Neutrophil (primary cell): Measurements from ENCODE around the gene ITPRID2.
A peak's percentile ranks its signal among the peaks of the same experiment; 100 is the strongest.

Experiments
- H3K27ac ChIP-seq: fragments of 200-600 bp; sonication (generic); 2 replicates; pipeline ENCODE4 v1.5.1; 2016; ENCODE audit warnings: mild to moderate bottlenecking, moderate library complexity
- H3K27me3 ChIP-seq: fragments of 200-600 bp; sonication (generic); 2 replicates; pipeline ENCODE4 v1.6.0; 2016; ENCODE audit warnings: mild to moderate bottlenecking
- H3K36me3 ChIP-seq: fragments of 200-600 bp; sonication (generic); 2 replicates; pipeline ENCODE4 v1.5.1; 2017
- H3K4me1 ChIP-seq, 2 experiments: fragments of 200-600 bp in 1 of 2; sonication (generic) in 1 of 2; 1 replicate in 1 of 2; 2 replicates in 1 of 2; pipeline versions ENCODE4 v1.5.1 to v1.6.1; 2013 to 2016; ENCODE audit warnings: low read depth in 1 of 2, low read length in 1 of 2, mild to moderate bottlenecking in 1 of 2, moderate library complexity in 1 of 2; ENCODE audit not compliant: control insufficient read depth in 1 of 2, insufficient read depth in 1 of 2
- H3K4me3 ChIP-seq, 2 experiments: fragments of 200-600 bp in 1 of 2; sonication (generic) in 1 of 2; 1 replicate in 1 of 2; 2 replicates in 1 of 2; pipeline ENCODE4 v1.5.1; 2013 to 2016; ENCODE audit warnings: low read depth in 1 of 2, low read length in 1 of 2, mild to moderate bottlenecking in 1 of 2, moderate library complexity in 1 of 2
- H3K9me3 ChIP-seq: fragments of 200-600 bp; sonication (generic); 2 replicates; pipeline ENCODE4 v1.5.1; 2016
- CTCF ChIP-seq: fragments of 200-600 bp; sonication (generic); IDR thresholded peaks from 2 replicates; pipeline ENCODE4 v1.5.1; 2016; ENCODE audit warnings: antibody characterized with exemption

ITPRID2 gene

DNA sequence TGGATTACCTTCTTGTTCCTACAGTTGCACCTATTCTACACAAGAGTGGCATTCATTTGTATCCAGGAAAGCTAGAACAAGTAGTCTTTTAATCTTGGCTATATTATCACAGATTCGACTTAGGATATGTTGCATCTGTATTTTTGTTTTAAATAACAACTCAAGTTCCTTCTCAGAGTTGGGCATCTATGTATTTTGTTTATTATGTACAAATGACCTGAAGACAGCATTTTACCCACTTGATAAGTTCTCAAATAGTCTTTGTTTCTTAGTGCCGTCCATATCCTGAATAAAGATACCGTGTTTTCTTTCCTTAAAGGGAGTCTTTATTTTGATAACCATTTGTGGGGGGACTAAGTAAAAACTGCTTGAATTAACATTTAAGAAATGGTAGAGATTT is 2.9 kb downstream of the ITPRID2 start:
- no peaks in the 10 kb centered on the region for H3K9me3 ChIP-seq
- TF ChIP-seq CTCF, result no peak
- H3K4me3 ChIP-seq, result no peak overlapping the region
- H3K4me1 ChIP-seq, result peaks cover 22 to 30% of the 10 kb centered on the region in 2 experiments
- H3K36me3 ChIP-seq, result peaks cover 11% of the 10 kb centered on the region
- H3K27ac ChIP-seq, result no peak overlapping the region
- no peaks in the 10 kb centered on the region for H3K27me3 ChIP-seq

DNA sequence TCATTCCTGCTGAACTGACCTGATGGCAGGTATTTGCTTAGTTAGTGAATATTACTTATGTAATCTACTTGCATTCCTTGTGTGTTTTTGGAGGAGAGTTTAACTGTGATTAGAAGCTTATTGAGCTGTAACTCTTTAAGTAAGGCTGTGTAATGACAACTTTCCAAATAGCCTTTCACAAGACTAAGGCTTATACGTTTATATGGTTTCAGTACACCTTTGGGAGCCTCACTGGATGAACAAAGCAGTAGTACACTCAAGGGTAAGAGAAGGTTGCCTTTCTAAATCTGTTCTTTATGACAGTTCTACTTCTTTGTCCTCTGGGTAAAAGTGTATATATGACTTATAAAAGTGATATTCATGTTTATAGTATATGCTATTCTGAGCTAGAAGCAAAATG is 4.3 kb downstream of the ITPRID2 start:
- Histone ChIP-seq H3K4me3 (no peak overlapping the region), H3K9me3 (no peaks in the 10 kb centered on the region), H3K4me1 (peaks cover 33 to 41% of the 10 kb centered on the region in 2 experiments), H3K36me3 (peaks cover 21% of the 10 kb centered on the region), H3K27ac (no peak overlapping the region), H3K27me3 (no peaks in the 10 kb centered on the region)
- no peak for TF ChIP-seq CTCF

DNA sequence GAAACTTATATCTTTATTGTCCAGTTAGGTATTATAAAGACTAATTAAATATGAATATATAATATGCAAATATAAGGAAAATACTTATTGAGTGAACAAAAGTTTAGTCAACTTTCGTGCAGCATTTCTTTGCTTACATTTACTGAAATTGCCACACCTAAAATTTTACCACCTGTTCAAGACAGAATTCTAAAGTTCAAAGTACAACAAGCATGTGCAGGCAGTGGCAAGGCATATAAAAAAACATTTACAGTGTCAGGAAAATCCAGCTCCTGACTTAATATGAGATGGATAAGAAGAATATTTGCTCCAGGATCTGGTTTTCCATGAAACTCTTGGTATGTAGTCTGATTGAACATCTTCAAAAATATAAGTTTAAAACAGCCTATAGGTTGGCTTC is 4.8 kb downstream of the ITPRID2 start:
- Histone ChIP-seq H3K36me3 (peaks cover 26% of the 10 kb centered on the region), H3K9me3 (no peaks in the 10 kb centered on the region), H3K4me3 (no peak overlapping the region), H3K27ac (no peak overlapping the region), H3K27me3 (no peaks in the 10 kb centered on the region), H3K4me1 (peaks cover 33 to 37% of the 10 kb centered on the region in 2 experiments)
- TF ChIP-seq CTCF, result no peak

- peak overlapping the region; percentile 58 for H3K27ac ChIP-seq
- no peaks in the 10 kb centered on the region for H3K27me3 ChIP-seq
- H3K9me3 ChIP-seq, result no peaks in the 10 kb centered on the region
- H3K36me3 ChIP-seq, result peaks cover 44% of the 10 kb centered on the region
- H3K4me3 ChIP-seq, result no peak overlapping the region
- peaks cover 23 to 27% of the 10 kb centered on the region in 2 experiments for H3K4me1 ChIP-seq
- TF ChIP-seq CTCF, result no peak
These were observed 8.6 kb downstream of the ITPRID2 start for GRCh38 chr2:181900007-181900651.

GRCh38 chr2:181902625-181903024 is 11.1 kb downstream of the ITPRID2 start:
- Histone ChIP-seq H3K9me3 (no peaks in the 10 kb centered on the region), H3K4me1 (peaks cover 26 to 29% of the 10 kb centered on the region in 2 experiments), H3K36me3 (peaks cover 47% of the 10 kb centered on the region), H3K27ac (no peak overlapping the region), H3K27me3 (no peaks in the 10 kb centered on the region), H3K4me3 (no peak overlapping the region)
- TF ChIP-seq CTCF, result no peak
